Motor neuron (in vitro differentiated cells): ENCODE measurements around the gene C2CD3. TPM values are rescaled to one million over a fixed set of nuclear protein-coding genes. Genes with fewer than 3 reads are reported as not detected.
"Not testable (repeated sequence)": the region's sequence is repeated elsewhere in the genome, so short reads cannot be mapped to it uniquely, and the experiment has no call there.

Experiments used
- ATAC-seq, 8 experiments: fragments of 200-7000 bp; cut with Tn5 transposase; replicated peaks in 6 of 8; 2 replicates each; pipeline ENCODE4 v1.8.0; 2021; ENCODE audit warnings: mild to moderate bottlenecking in 8 of 8, moderate library complexity in 8 of 8
- H3K27ac ChIP-seq, 2 donors: fragments of 250-450 bp; sonication (Bioruptor Pico); 2 replicates each; pipeline ENCODE4 v1.9.0; 2021; ENCODE audit warnings: antibody characterized with exemption in 2 of 2, mild to moderate bottlenecking in 2 of 2, moderate library complexity in 1 of 2
- H3K4me1 ChIP-seq, 2 donors: fragments of 250-450 bp; sonication (Bioruptor Pico); replicated peaks in 1 of 2; 2 replicates each; pipeline ENCODE4 v1.6.1; 2021; ENCODE audit warnings: antibody characterized with exemption in 2 of 2, mild to moderate bottlenecking in 2 of 2, moderate library complexity in 1 of 2
- H3K4me3 ChIP-seq, 5 donors: fragments of 250-450 bp; sonication (Bioruptor Pico); 2 replicates each; pipeline ENCODE4 v1.9.0; 2021; ENCODE audit warnings: antibody characterized with exemption in 5 of 5, mild to moderate bottlenecking in 5 of 5, moderate library complexity in 4 of 5
- whole genome bisulfite sequencing, 10 experiments: fragments of 450-650 bp; shearing (Covaris generic); methylation state at CpG; one replicate each; pipeline ENCODE4 v1.0.0; 2022; 5-methylcytosine and 5-hydroxymethylcytosine counted together
- in situ Hi-C, 9 experiments: fragments of 400-800 bp; cut with MboI; loops; one replicate each; pipeline ENCODE4 v1.15.0; 2021; ENCODE audit warnings: low sequenced_read_pairs in 9 of 9, low pct_unique_long_range_greater_than_20kb in 2 of 9; ENCODE audit not compliant: unreplicated experiment in 9 of 9
- total RNA-seq, 8 experiments: library from RNA; unstranded; fragments of 300-600 nt; gene quantifications; 2 replicates each; pipeline versions ENCODE4 v1.2.3 to v1.2.4, GENCODE V29; 2022

Gene C2CD3
- total RNA-seq, 8 experiments from 2014 or later = 8.0 to 26.3 (median 15.2) TPM

GRCh38 chr11:74065534-74065933 lies 105.3 kb downstream of the C2CD3 start:
- H3K4me3 ChIP-seq, ATAC-seq, H3K27ac ChIP-seq, in situ Hi-C loops, H3K4me1 ChIP-seq: not testable (repeated sequence)
- no CpG with 5 or more reads among the region's 3 CpGs for WGBS, 10 experiments

DNA sequence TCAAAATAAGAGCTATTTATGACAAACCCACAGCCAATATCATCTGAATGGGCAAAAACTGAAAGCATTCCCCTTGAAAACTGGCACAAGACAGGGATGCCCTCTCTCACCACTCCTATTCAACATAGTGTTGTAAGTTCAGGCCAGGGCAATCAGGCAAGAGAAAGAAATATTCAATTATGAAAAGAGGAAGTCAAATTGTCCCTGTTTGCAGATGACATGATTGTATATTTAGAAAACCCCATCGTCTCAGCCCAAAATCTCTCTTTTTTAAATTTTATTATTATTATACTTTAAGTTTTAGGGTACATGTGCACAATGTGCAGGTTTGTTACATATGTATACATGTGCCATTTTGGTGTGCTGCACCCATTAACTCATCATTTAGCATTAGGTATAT lies 107.2 kb downstream of the C2CD3 start:
- H3K4me3 ChIP-seq, ATAC-seq, in situ Hi-C loops, H3K4me1 ChIP-seq, H3K27ac ChIP-seq: not testable (repeated sequence)
- WGBS, 10 experiments = 100% methylated on average over 1 of the region's 1 CpG; no CpG with 5 or more reads in 8 of the 10 experiments

- H3K4me1 ChIP-seq, H3K4me3 ChIP-seq, in situ Hi-C loops, H3K27ac ChIP-seq, ATAC-seq: not testable (repeated sequence)
- WGBS, 10 experiments = 80 to 100% (median 100%) methylated on average over 1 to 4 of the region's 4 CpGs; no CpG with 5 or more reads in 2 of the 10 experiments
Observed at GRCh38 chr11:74061599-74061998, 109.2 kb downstream of the C2CD3 start.

GRCh38 chr11:74057249-74058151 lies 113.3 kb downstream of the C2CD3 start:
- in situ Hi-C loops = no loop called here
- H3K27ac ChIP-seq = no peak overlapping the region
- H3K4me3 ChIP-seq = no peak overlapping the region
- no peaks in the 10 kb centered on the region for H3K4me1 ChIP-seq
- peak in 2 of 8 experiments; percentile 23 to 59 for ATAC-seq
- 71 to 97% (median 92%) methylated on average over 1 to 7 of the region's 8 CpGs; no CpG with 5 or more reads in 1 of the 10 experiments for WGBS, 10 experiments

GRCh38 chr11:74055938-74056337 lies 114.9 kb downstream of the C2CD3 start:
- in situ Hi-C loops = no loop called here
- H3K4me3 ChIP-seq = no peak overlapping the region
- H3K4me1 ChIP-seq = no peaks in the 10 kb centered on the region
- peak in 3 of 8 experiments; percentile 64 to 95 (median 71) for ATAC-seq
- H3K27ac ChIP-seq = no peak overlapping the region

- ATAC-seq = no peak
- Histone ChIP-seq H3K27ac (no peak overlapping the region), H3K4me1 (no peaks in the 10 kb centered on the region), H3K4me3 (no peak overlapping the region)
- WGBS, 10 experiments = 83 to 100% (median 94%) methylated on average over 1 to 3 of the region's 3 CpGs; no CpG with 5 or more reads in 1 of the 10 experiments
- in situ Hi-C loops = no loop called here
Observed at GRCh38 chr11:74050465-74050864, 120.3 kb downstream of the C2CD3 start.

GRCh38 chr11:74048993-74049392 lies 121.8 kb downstream of the C2CD3 start:
- no peak for ATAC-seq
- WGBS, 10 experiments = 80 to 100% (median 93%) methylated on average over 1 to 5 of the region's 5 CpGs
- no peak overlapping the region for H3K27ac ChIP-seq
- no peaks in the 10 kb centered on the region for H3K4me1 ChIP-seq
- in situ Hi-C loops = no loop called here
- H3K4me3 ChIP-seq = no peak overlapping the region

DNA sequence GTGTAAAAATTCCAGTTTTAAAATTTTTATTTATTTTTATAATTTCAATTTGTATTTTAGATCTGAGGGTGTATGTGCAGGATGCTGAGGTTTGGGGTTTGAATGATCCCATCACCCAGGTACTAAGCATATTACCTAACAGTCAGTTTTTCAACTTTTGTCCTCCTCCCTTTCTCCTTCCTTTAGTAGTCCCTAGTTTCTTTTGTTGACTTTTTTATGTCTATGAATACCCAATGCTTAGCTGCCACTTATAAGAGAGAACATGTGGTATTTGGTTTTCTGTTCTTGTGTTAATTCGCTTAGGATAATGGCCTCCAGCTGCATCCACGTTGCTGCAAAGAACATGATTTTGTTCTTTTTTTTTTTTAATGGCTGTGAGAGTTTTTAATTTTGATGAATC lies 126.3 kb downstream of the C2CD3 start:
- ATAC-seq = no peak
- in situ Hi-C loops = no loop called here
- Histone ChIP-seq H3K4me1 (no peaks in the 10 kb centered on the region), H3K4me3 (no peak overlapping the region), H3K27ac (no peak overlapping the region)
- WGBS, 10 experiments = 14 to 100% (median 46%) methylated on average over 1 to 2 of the region's 2 CpGs

DNA sequence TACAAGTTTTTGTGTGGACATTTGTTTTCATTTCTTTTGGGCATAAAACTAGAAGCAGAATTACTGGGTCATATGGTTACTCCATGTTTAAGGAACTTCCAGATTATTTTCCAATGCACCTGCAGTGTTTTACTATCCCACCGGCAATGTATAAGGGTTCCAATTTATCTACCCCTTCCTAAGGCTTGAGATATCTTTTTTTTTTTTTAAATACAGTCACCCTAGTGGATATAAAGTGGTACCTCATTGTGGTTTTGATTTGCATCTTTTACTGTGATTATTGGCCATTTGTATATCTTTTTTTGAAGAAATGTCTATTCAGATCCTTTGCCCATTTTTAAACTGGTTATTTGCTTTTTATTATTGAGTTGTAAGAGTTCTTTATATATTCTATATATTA lies 127.4 kb downstream of the C2CD3 start:
- in situ Hi-C loops = no loop called here
- Histone ChIP-seq H3K27ac (no peak overlapping the region), H3K4me3 (no peak overlapping the region), H3K4me1 (no peaks in the 10 kb centered on the region)
- WGBS, 10 experiments = 86 to 100% (median 100%) methylated on average over 1 of the region's 1 CpG; no CpG with 5 or more reads in 2 of the 10 experiments
- ATAC-seq = no peak

DNA sequence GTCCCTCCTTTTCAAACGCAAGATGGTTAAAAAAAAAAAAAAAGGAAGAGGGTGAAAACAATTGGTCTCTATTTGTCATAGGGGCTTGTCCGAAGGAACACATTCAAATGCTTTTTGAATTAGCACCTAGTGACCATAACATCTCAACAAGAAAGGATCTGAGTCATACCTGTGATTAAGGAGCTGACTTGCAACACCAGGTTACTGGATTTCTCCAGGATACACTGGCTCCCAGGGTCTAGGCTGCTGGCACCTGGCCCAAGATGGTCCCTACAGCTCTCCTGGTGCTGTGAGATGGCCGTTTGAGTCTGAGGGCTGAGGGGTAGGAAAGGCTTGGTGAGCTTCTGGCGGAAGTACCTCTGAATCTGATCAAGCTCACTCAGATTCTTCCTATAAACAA lies 133.5 kb downstream of the C2CD3 start:
- no peak for ATAC-seq
- WGBS, 10 experiments = 50 to 100% (median 90%) methylated on average over 1 to 3 of the region's 4 CpGs; no CpG with 5 or more reads in 3 of the 10 experiments
- H3K27ac ChIP-seq = no peak overlapping the region
- no peak overlapping the region for H3K4me3 ChIP-seq
- in situ Hi-C loops = no loop called here
- H3K4me1 ChIP-seq = no peaks in the 10 kb centered on the region

DNA sequence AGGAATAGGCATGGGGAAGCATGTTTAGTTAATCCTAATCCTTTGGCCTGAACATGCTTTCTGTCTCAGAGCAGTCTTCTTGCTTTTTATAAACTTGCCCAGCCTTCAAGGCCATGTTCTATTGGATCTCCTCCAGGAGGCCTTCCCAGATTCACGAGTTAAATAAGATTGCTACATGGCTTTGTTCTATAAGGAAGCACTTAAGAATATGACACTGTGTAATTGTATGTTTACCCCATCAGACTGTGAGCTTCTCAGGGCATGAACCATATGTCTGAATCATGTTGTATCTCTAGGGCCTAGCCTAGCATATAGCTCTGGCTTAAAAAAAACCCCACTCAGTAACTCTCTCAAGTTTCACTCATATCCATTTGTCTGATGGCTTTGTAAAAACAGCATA lies 135.5 kb downstream of the C2CD3 start:
- Histone ChIP-seq H3K4me1 (no peaks in the 10 kb centered on the region), H3K4me3 (no peak overlapping the region), H3K27ac (no peak overlapping the region)
- 38 to 100% (median 88%) methylated on average over 1 of the region's 1 CpG; no CpG with 5 or more reads in 3 of the 10 experiments for WGBS, 10 experiments
- no peak for ATAC-seq
- in situ Hi-C loops = no loop called here

DNA sequence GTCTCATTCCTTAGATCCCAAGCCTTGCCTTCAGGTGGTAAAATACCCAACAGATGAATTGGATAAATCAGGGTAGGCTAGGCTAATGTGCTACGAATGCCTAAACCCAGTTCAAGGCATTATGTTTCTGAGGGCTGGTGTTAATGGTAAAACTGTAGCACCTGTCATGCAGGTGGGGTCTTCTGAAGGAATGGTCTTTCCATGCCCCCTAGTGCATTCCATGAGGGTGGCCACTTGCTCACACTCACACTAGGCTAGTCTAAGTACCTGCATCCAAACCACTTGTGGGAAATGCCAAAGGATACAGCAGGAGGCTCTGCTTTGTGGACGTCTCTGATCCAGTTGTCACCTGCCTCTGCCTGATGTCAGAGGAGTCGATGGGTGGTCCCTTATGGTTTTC lies 137.8 kb downstream of the C2CD3 start:
- Histone ChIP-seq H3K27ac (no peak overlapping the region), H3K4me1 (no peaks in the 10 kb centered on the region), H3K4me3 (no peak overlapping the region)
- in situ Hi-C loops = no loop called here
- WGBS, 10 experiments = 70 to 92% (median 88%) methylated on average over 1 to 2 of the region's 3 CpGs; no CpG with 5 or more reads in 7 of the 10 experiments
- ATAC-seq = no peak

- no peak for ATAC-seq
- no peak overlapping the region for H3K27ac ChIP-seq
- H3K4me3 ChIP-seq = no peak overlapping the region
- H3K4me1 ChIP-seq = no peaks in the 10 kb centered on the region
- WGBS, 10 experiments = 68 to 97% (median 89%) methylated on average over 2 to 8 of the region's 9 CpGs; no CpG with 5 or more reads in 1 of the 10 experiments
- in situ Hi-C loops = no loop called here
Observed at GRCh38 chr11:74030723-74031676, 139.8 kb downstream of the C2CD3 start.
